MM.1S (cell line): Measurements from ENCODE around the gene ZBTB17.

Experiments
- DNase-seq: peaks from one replicate; pipeline ENCODE4 v3.0.0-alpha.2; 2015
- H2AFZ ChIP-seq: fragments of 300-600 bp; sonication (generic); 2 replicates; pipeline ENCODE4 v1.6.0; 2016; ENCODE audit warnings: antibody characterized with exemption, low read length
- H3F3A ChIP-seq: fragments of 300-600 bp; sonication (generic); 2 replicates; pipeline ENCODE4 v1.6.1; 2016; ENCODE audit warnings: mild to moderate bottlenecking, antibody characterized with exemption, low read length, moderate library complexity, mixed read lengths; ENCODE audit not compliant: insufficient read depth
- H3K27ac ChIP-seq: fragments of 300-600 bp; sonication (generic); 2 replicates; pipeline ENCODE4 v1.5.1; 2016; ENCODE audit warnings: mild to moderate bottlenecking, low read length
- H3K27me3 ChIP-seq: fragments of 300-600 bp; sonication (generic); replicated peaks from 2 replicates; pipeline ENCODE4 v1.6.0; 2016; ENCODE audit warnings: low read length; ENCODE audit not compliant: insufficient read depth
- H3K36me3 ChIP-seq: fragments of 300-600 bp; sonication (generic); replicated peaks from 2 replicates; pipeline ENCODE4 v1.6.1; 2016; ENCODE audit warnings: mild to moderate bottlenecking, low read length, mixed read lengths; ENCODE audit not compliant: insufficient read depth
- H3K4me1 ChIP-seq: fragments of 300-600 bp; sonication (generic); 2 replicates; pipeline ENCODE4 v1.6.1; 2016; ENCODE audit warnings: low read length, mixed read lengths
- H3K4me2 ChIP-seq: fragments of 300-600 bp; sonication (generic); 2 replicates; pipeline ENCODE4 v1.6.0; 2016; ENCODE audit warnings: low read depth, low read length
- H3K4me3 ChIP-seq: fragments of 300-600 bp; sonication (generic); 2 replicates; pipeline ENCODE4 v1.5.1; 2016; ENCODE audit warnings: low read length, mixed read lengths
- H3K79me2 ChIP-seq: fragments of 300-600 bp; sonication (generic); 2 replicates; pipeline ENCODE4 v1.6.1; 2016; ENCODE audit warnings: mixed run types, low read length, mixed read lengths
- H3K9ac ChIP-seq: fragments of 300-600 bp; sonication (generic); 2 replicates; pipeline ENCODE4 v1.6.1; 2016; ENCODE audit warnings: low read length, mixed read lengths
- H3K9me2 ChIP-seq: fragments of 300-600 bp; sonication (generic); replicated peaks from 2 replicates; pipeline ENCODE4 v1.6.1; 2016; ENCODE audit warnings: mild to moderate bottlenecking, low read length, mixed read lengths; ENCODE audit not compliant: insufficient read depth
- H3K9me3 ChIP-seq: fragments of 300-600 bp; sonication (generic); replicated peaks from 2 replicates; pipeline ENCODE4 v1.6.1; 2016; ENCODE audit warnings: mild to moderate bottlenecking, low read length, mixed read lengths; ENCODE audit not compliant: insufficient read depth
- H4K20me1 ChIP-seq: fragments of 300-600 bp; sonication (generic); 2 replicates; pipeline ENCODE4 v1.6.1; 2016; ENCODE audit warnings: mild to moderate bottlenecking, low read length, moderate library complexity, mixed read lengths; ENCODE audit not compliant: insufficient read depth
- CTCF ChIP-seq: fragments of 300-600 bp; sonication (generic); IDR thresholded peaks from 2 replicates; pipeline ENCODE4 v1.5.1; 2016; ENCODE audit warnings: antibody characterized with exemption, low read length, mixed read lengths
- EZH2 ChIP-seq: fragments of 300-600 bp; sonication (generic); optimal IDR thresholded peaks from 2 replicates; pipeline ENCODE3; 2017; ENCODE audit warnings: low read depth, mild to moderate bottlenecking, antibody characterized with exemption, low read length, mixed read lengths
- EZH2phosphoT487 ChIP-seq: fragments of 300-600 bp; sonication (generic); IDR thresholded peaks from 2 replicates; pipeline ENCODE4 v1.6.1; 2018; ENCODE audit warnings: antibody characterized with exemption, low read length

The ZBTB17 gene

GRCh38 chr1:15944308-15945010 is 31.4 kb downstream of the ZBTB17 start:
- H3F3A ChIP-seq = no peaks in the 10 kb centered on the region
- no peak overlapping the region for H3K9ac ChIP-seq
- H3K4me2 ChIP-seq = no peak overlapping the region
- DNase-seq = no peak
- H3K4me1 ChIP-seq = no peaks in the 10 kb centered on the region
- no peaks in the 10 kb centered on the region for H3K27me3 ChIP-seq
- H4K20me1 ChIP-seq = no peaks in the 10 kb centered on the region
- H3K9me2 ChIP-seq = no peaks in the 10 kb centered on the region
- H3K79me2 ChIP-seq = peaks cover under 1% of the 10 kb centered on the region; the same call in 1 of the 2 replicates
- no peak overlapping the region for H3K27ac ChIP-seq
- no peak overlapping the region for H3K4me3 ChIP-seq
- no peak overlapping the region for H2AFZ ChIP-seq
- TF ChIP-seq EZH2phosphoT487 = no peak
- TF ChIP-seq CTCF = no peak
- no peak for TF ChIP-seq EZH2
- H3K9me3 ChIP-seq = no peaks in the 10 kb centered on the region
- H3K36me3 ChIP-seq = no peaks in the 10 kb centered on the region

- no peak for TF ChIP-seq EZH2
- no peak for TF ChIP-seq CTCF
- no peak for TF ChIP-seq EZH2phosphoT487
- DNase-seq = no peak
- no peak overlapping the region for H3K4me2 ChIP-seq
- H3K27ac ChIP-seq = no peak overlapping the region
- H3K36me3 ChIP-seq = no peaks in the 10 kb centered on the region
- no peaks in the 10 kb centered on the region for H3K4me1 ChIP-seq
- no peak overlapping the region for H3K9ac ChIP-seq
- no peaks in the 10 kb centered on the region for H3F3A ChIP-seq
- no peaks in the 10 kb centered on the region for H3K9me2 ChIP-seq
- H3K9me3 ChIP-seq = no peaks in the 10 kb centered on the region
- no peak overlapping the region for H2AFZ ChIP-seq
- H3K27me3 ChIP-seq = no peaks in the 10 kb centered on the region
- no peak overlapping the region for H3K4me3 ChIP-seq
- no peaks in the 10 kb centered on the region for H4K20me1 ChIP-seq
- H3K79me2 ChIP-seq = no peaks in the 10 kb centered on the region; the same call in 1 of the 2 replicates
These were observed 32.0 kb downstream of the ZBTB17 start for GRCh38 chr1:15943992-15944307.

- Histone ChIP-seq H3K36me3 (no peaks in the 10 kb centered on the region), H3K4me1 (no peaks in the 10 kb centered on the region), H3K4me3 (no peak overlapping the region), H3K27me3 (no peaks in the 10 kb centered on the region), H3K79me2 (no peaks in the 10 kb centered on the region), H3F3A (no peaks in the 10 kb centered on the region), H3K27ac (no peak overlapping the region), H3K9me3 (no peaks in the 10 kb centered on the region), H3K9me2 (no peaks in the 10 kb centered on the region), H3K9ac (no peak overlapping the region), H2AFZ (no peak overlapping the region), H4K20me1 (no peaks in the 10 kb centered on the region), H3K4me2 (no peak overlapping the region)
- DNase-seq = no peak
- TF ChIP-seq CTCF = no peak
- no peak for TF ChIP-seq EZH2phosphoT487
- no peak for TF ChIP-seq EZH2
These were observed 32.4 kb downstream of the ZBTB17 start for GRCh38 chr1:15943328-15943991.
